GM12878 (cell line): ENCODE results near the gene CDK5R1. TPM values are rescaled to one million over a fixed set of nuclear protein-coding genes. Genes with fewer than 3 reads are reported as not detected.

ENCODE experiments used
- ATAC-seq: fragments of 200-7000 bp; cut with Tn5 transposase; 3 replicates; pipeline ENCODE4 v1.9.1; 2020; ENCODE audit warnings: mild to moderate bottlenecking, moderate library complexity
- BruUV-seq: library from RNA; stranded (reverse); fragments of 400-500 nt; replicated peaks from 2 replicates; lab custom pipeline; 2021; lab: Mats Ljungman, UMichigan
- CTCF ChIA-PET: fragments of 300-600 bp; sonication (Branson Sonifier 250); formaldehyde crosslinking; extraction: SDS; loops from one replicate; lab custom pipeline; 2021; ENCODE audit warnings: inconsistent platforms; lab: Yijun Ruan, JAX
- POLR2A ChIA-PET: fragments of 350-600 bp; formaldehyde crosslinking; extraction: SDS; loops from one replicate; lab custom pipeline; 2021; ENCODE audit warnings: inconsistent platforms; lab: Charles Lee
- RAD21 ChIA-PET: fragments of 300-600 bp; sonication (Branson Sonifier 250); formaldehyde crosslinking; loops from one replicate; lab custom pipeline; 2023; ENCODE audit warnings: antibody characterized with exemption; ENCODE audit not compliant: unreplicated experiment; lab: Charles Lee
- SMC1A ChIA-PET: fragments of 300-600 bp; sonication (Branson Sonifier 250); formaldehyde crosslinking; loops from one replicate; lab custom pipeline; 2023; ENCODE audit not compliant: unreplicated experiment, uncharacterized antibody; lab: Charles Lee
- DNase-seq: peaks from one replicate; pipeline ENCODE4 v3.0.0-alpha.2; 2011; ENCODE audit warnings: low read depth, low spot score
- FAIRE-seq: peaks from 3 replicates; lab custom pipeline; 2011; peaks lifted over from hg19 to GRCh38; lab: Jason Lieb, UNC
- H2AFZ ChIP-seq: 2 replicates; pipeline ENCODE4 v1.6.0; 2011; ENCODE audit warnings: low read depth, low read length, control low read depth; ENCODE audit not compliant: control insufficient read depth
- H3K27ac ChIP-seq: 2 replicates; pipeline ENCODE4 v1.5.1; 2011; ENCODE audit warnings: control low read depth; ENCODE audit not compliant: control insufficient read depth, insufficient read depth
- H3K27me3 ChIP-seq, 2 experiments: replicated peaks in 1 of 2; 2 replicates each; pipeline versions ENCODE4 v1.6.0 to v1.6.1; 2011; ENCODE audit warnings: low read length in 1 of 2; ENCODE audit not compliant: control insufficient read depth in 2 of 2, insufficient read depth in 2 of 2
- H3K36me3 ChIP-seq, 2 experiments: 2 replicates each; pipeline ENCODE4 v1.5.1; 2011; ENCODE audit warnings: low read length in 1 of 2; ENCODE audit not compliant: control insufficient read depth in 2 of 2, insufficient read depth in 2 of 2
- H3K4me1 ChIP-seq: 2 replicates; pipeline ENCODE4 v1.6.1; 2011; ENCODE audit warnings: mild to moderate bottlenecking, low read length, moderate library complexity, mixed read lengths; ENCODE audit not compliant: control insufficient read depth, insufficient read depth
- H3K4me2 ChIP-seq: 2 replicates; pipeline ENCODE4 v1.6.0; 2011; ENCODE audit warnings: control low read depth; ENCODE audit not compliant: control insufficient read depth, insufficient read depth
- H3K4me3 ChIP-seq: fragments of 200-600 bp; sonication (generic); 2 replicates; pipeline ENCODE4 v1.5.1; 2016
- H3K79me2 ChIP-seq: 2 replicates; pipeline ENCODE4 v1.6.0; 2011; ENCODE audit warnings: low read length; ENCODE audit not compliant: control insufficient read depth, insufficient read depth
- H3K9ac ChIP-seq: 2 replicates; pipeline ENCODE4 v1.8.0; 2011; ENCODE audit warnings: low read length, control low read depth, mixed read lengths; ENCODE audit not compliant: control insufficient read depth, insufficient read depth
- H3K9me3 ChIP-seq: replicated peaks from 3 replicates; pipeline ENCODE4 v1.5.1; 2011; ENCODE audit warnings: mild to moderate bottlenecking, low read length; ENCODE audit not compliant: control insufficient read depth, insufficient read depth
- H4K20me1 ChIP-seq: 2 replicates; pipeline ENCODE4 v1.6.0; 2011; ENCODE audit not compliant: control insufficient read depth, insufficient read depth
- CBX5 ChIP-seq: sonication (generic); IDR thresholded peaks from 2 replicates; pipeline ENCODE4 v1.6.1; 2016; ENCODE audit warnings: low read depth, moderate library complexity, mild to moderate bottlenecking, inconsistent platforms
- CEBPB ChIP-seq, 2 experiments: fragments of 150-350 bp in 1 of 2; IDR thresholded peaks; 2 replicates each; pipeline ENCODE4 v1.6.1; 2012 to 2014; ENCODE audit warnings: low read depth in 2 of 2, low read length in 2 of 2, borderline replicate concordance in 1 of 2, inconsistent platforms in 1 of 2
- CREB1 ChIP-seq: IDR thresholded peaks from 2 replicates; pipeline ENCODE4 v1.6.1; 2012; ENCODE audit warnings: low read depth, mild to moderate bottlenecking, inconsistent platforms
- ETV6 ChIP-seq, 2 experiments: fragments of 450-650 bp in 1 of 2; IDR thresholded peaks in 1 of 2; conservative IDR thresholded peaks in 1 of 2; 2 replicates each; pipeline ENCODE4 v1.6.1; 2014; ENCODE audit warnings: antibody characterized with exemption in 1 of 2, borderline replicate concordance in 1 of 2, low read depth in 1 of 2, mild to moderate bottlenecking in 1 of 2, moderate library complexity in 1 of 2
- FOXK2 ChIP-seq: fragments of 450-650 bp; IDR thresholded peaks from 2 replicates; pipeline ENCODE4 v1.6.1; 2017; ENCODE audit warnings: mild to moderate bottlenecking, moderate library complexity
- POLR2A ChIP-seq: IDR thresholded peaks from 2 replicates; pipeline ENCODE4 v1.6.1; 2011; ENCODE audit warnings: low read depth, mild to moderate bottlenecking, low read length
- POLR2AphosphoS2 ChIP-seq: IDR thresholded peaks from 2 replicates; pipeline ENCODE4 v1.6.1; 2011; ENCODE audit warnings: low read depth, mild to moderate bottlenecking, low read length, improper control_type of control experiment, moderate library complexity
- POU2F2 ChIP-seq: IDR thresholded peaks from 3 replicates; pipeline ENCODE4 v1.6.1; 2011; ENCODE audit warnings: low read depth, mild to moderate bottlenecking, low read length, borderline replicate concordance
- SMAD1 ChIP-seq: fragments of 450-650 bp; IDR thresholded peaks from 2 replicates; pipeline ENCODE4 v1.6.1; 2018; ENCODE audit warnings: mild to moderate bottlenecking, low read depth; ENCODE audit not compliant: partially characterized antibody
- SMARCA5 ChIP-seq: fragments of 450-650 bp; IDR thresholded peaks from 2 replicates; pipeline ENCODE4 v1.6.1; 2017; ENCODE audit warnings: mild to moderate bottlenecking
- STAT1 ChIP-seq: fragments of 450-650 bp; conservative IDR thresholded peaks from 2 replicates; pipeline ENCODE4 v1.6.1; 2014; ENCODE audit warnings: antibody characterized with exemption, mild to moderate bottlenecking
- ZNF207 ChIP-seq: fragments of 450-650 bp; IDR thresholded peaks from 2 replicates; pipeline ENCODE4 v1.6.1; 2014; ENCODE audit warnings: antibody characterized with exemption, mild to moderate bottlenecking, borderline replicate concordance
- WGBS: methylation state at CpG from one replicate; pipeline ENCODE4 v1.1.6; 2016; ENCODE audit warnings: low lambda C conversion rate; ENCODE audit not compliant: insufficient replicate concordance, insufficient coverage; ENCODE audit errors: missing lambda C conversion rate; 5-methylcytosine and 5-hydroxymethylcytosine counted together
- in situ Hi-C: fragments of 300-500 bp; cut with MboI; formaldehyde crosslinking; loops from 9 replicates; pipeline ENCODE4 v1.14.3; 2018; ENCODE audit warnings: mixed read lengths
- intact Hi-C: fragments of 100-400 bp; cut with micrococcal nuclease; formaldehyde crosslinking; loops from one replicate; pipeline ENCODE4 v1.14.2; 2022; ENCODE audit not compliant: unreplicated experiment
- polyA plus RNA-seq, 11 experiments: library from polyadenylated mRNA; depleted of rRNA in 4 of 11; unstranded in 6 of 11; stranded (reverse) in 5 of 11; fragments of >200 nt; fragmentation: Nextera tagmentation in 4 of 11; fragmentation: Illumina TruSeq in 1 of 11; extraction: Ambion mirVana in 4 of 11; extraction: Trizol in 1 of 11; gene quantifications; 1 replicate in 1 of 11; 2 replicates in 10 of 11; pipeline versions ENCODE4 v1.2.1 to v1.2.3, GENCODE V29; 2011 to 2016; ENCODE audit warnings: inconsistent platforms in 2 of 11, missing spikeins in 2 of 11, low read depth in 1 of 11
- total RNA-seq, 4 experiments: library from RNA; depleted of rRNA in 3 of 4; stranded (reverse); fragments of >200 nt in 3 of 4; fragmentation: Illumina TruSeq in 1 of 4; extraction: Trizol in 1 of 4; gene quantifications; 2 replicates each; pipeline versions ENCODE4 v1.2.1 to v1.2.3, GENCODE V29; 2013 to 2021
- TF ChIP-seq, protein P1 (sequence below): fragments of 450-650 bp; conservative IDR thresholded peaks from 2 replicates; pipeline ENCODE4 v1.6.1; 2017; ENCODE audit warnings: mild to moderate bottlenecking, moderate library complexity
- TF ChIP-seq, protein P2 (sequence below): IDR thresholded peaks from 2 replicates; pipeline ENCODE4 v1.6.1; 2011; ENCODE audit warnings: borderline replicate concordance, low read depth, mild to moderate bottlenecking, moderate library complexity, mixed read lengths, low read length; ENCODE audit not compliant: insufficient read depth; ENCODE audit errors: extremely low read length
- TF ChIP-seq, protein P3 (sequence below): IDR thresholded peaks from 2 replicates; pipeline ENCODE4 v1.6.1; 2011; ENCODE audit warnings: borderline replicate concordance, low read depth, mild to moderate bottlenecking, moderate library complexity, low read length; ENCODE audit not compliant: insufficient read depth, poor library complexity, severe bottlenecking

Gene CDK5R1
- total and polyA plus RNA-seq, 10 of the 15 experiments (the other 5 are each of a cell fraction or from before 2014, with no cell fraction given) = 1.1 to 28.3 (median 12.2) TPM

DNA sequence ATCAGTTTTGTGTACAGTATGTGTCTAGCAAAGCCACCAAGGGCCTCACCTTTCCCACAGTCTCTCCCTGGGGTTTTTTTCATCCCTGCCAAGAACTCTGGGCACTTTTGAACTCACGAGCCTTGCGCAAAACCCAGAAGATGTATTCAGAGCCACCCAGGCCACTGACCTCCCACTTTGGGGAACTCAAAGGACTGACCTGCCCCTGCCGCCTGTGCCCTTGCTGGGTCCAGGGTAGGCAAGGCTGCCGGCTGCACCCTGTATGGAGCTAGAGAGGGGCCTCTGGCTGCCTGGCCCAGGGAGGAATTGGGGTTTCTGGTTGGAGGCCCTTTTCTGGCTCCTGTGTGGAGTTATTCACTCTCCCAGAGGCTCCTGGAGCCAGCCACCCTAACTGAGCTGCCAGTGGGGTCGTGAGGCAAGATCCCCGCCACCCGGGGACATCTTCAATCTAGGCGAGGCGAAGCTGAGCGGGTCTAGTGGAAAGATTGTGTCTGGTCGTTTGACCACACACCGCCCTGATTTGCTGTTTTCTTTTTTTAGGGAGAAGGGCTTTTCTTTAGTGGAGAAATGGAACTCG is 1.9 kb downstream of the CDK5R1 start:
- TF ChIP-seq STAT1 (no peak), POLR2AphosphoS2 (0 out of 2 replicates have a peak, but pooled peaks have one; percentile 2), SMARCA5 (no peak), ETV6 (conservative IDR thresholded peaks at IDR 0.05 in 1 of 2, IDR thresholded peaks at IDR 0.05 in 1 of 2; ENCODE audit: borderline replicate concordance in 1 of 2, low read depth in 1 of 2) (no peak), CEBPB (IDR thresholded peaks at IDR 0.05; ENCODE audit: borderline replicate concordance in 1 of 2, low read depth in 2 of 2, low read length in 2 of 2) (no peak), CREB1 (no peak), POLR2A (peak; percentile 16; the same call in 1 of the 2 replicates), ZNF207 (no peak), FOXK2 (no peak), CBX5 (no peak), POU2F2 (0 out of 3 replicates have a peak, but pooled peaks have one; percentile 1), SMAD1 (no peak)
- TF ChIP-seq, protein P1, sequence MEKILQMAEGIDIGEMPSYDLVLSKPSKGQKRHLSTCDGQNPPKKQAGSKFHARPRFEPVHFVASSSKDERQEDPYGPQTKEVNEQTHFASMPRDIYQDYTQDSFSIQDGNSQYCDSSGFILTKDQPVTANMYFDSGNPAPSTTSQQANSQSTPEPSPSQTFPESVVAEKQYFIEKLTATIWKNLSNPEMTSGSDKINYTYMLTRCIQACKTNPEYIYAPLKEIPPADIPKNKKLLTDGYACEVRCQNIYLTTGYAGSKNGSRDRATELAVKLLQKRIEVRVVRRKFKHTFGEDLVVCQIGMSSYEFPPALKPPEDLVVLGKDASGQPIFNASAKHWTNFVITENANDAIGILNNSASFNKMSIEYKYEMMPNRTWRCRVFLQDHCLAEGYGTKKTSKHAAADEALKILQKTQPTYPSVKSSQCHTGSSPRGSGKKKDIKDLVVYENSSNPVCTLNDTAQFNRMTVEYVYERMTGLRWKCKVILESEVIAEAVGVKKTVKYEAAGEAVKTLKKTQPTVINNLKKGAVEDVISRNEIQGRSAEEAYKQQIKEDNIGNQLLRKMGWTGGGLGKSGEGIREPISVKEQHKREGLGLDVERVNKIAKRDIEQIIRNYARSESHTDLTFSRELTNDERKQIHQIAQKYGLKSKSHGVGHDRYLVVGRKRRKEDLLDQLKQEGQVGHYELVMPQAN = no peak
- TF ChIP-seq, protein P2, sequence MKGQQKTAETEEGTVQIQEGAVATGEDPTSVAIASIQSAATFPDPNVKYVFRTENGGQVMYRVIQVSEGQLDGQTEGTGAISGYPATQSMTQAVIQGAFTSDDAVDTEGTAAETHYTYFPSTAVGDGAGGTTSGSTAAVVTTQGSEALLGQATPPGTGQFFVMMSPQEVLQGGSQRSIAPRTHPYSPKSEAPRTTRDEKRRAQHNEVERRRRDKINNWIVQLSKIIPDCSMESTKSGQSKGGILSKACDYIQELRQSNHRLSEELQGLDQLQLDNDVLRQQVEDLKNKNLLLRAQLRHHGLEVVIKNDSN = no peak
- TF ChIP-seq, protein P3, sequence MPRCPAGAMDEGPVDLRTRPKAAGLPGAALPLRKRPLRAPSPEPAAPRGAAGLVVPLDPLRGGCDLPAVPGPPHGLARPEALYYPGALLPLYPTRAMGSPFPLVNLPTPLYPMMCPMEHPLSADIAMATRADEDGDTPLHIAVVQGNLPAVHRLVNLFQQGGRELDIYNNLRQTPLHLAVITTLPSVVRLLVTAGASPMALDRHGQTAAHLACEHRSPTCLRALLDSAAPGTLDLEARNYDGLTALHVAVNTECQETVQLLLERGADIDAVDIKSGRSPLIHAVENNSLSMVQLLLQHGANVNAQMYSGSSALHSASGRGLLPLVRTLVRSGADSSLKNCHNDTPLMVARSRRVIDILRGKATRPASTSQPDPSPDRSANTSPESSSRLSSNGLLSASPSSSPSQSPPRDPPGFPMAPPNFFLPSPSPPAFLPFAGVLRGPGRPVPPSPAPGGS = no peak
- ChIA-PET CTCF (interaction anchor here (0.6 to 9.5 kb wide), 15 partner anchors 15 to 266 kb away, joined by 3 to 132 read pairs (median 7); no protein-coding TSS in a partner anchor), SMC1A (interaction anchor here (0.8 to 11.9 kb wide), 20 partner anchors 9 to 170 kb away, joined by 3 to 286 read pairs (median 4); partner anchors contain the start of gene PSMD11), RAD21 (interaction anchor here (0.7 to 16.4 kb wide), 18 partner anchors 15 to 388 kb away, joined by 3 to 543 read pairs (median 5); partner anchors contain the start of genes MYO1D and PSMD11), POLR2A (interaction anchor here (0.6 to 12.5 kb wide), 9 partner anchors 23 to 114 kb away, joined by 3 to 308 read pairs (median 7); no protein-coding TSS in a partner anchor)
- no TSS peak for BruUV-seq
- peak overlapping the region; percentile 96 for H3K4me2 ChIP-seq
- ATAC-seq = peak; percentile 6; the same call in 2 of the 3 replicates
- peaks cover 49% of the 10 kb centered on the region for H3K79me2 ChIP-seq
- no peaks in the 10 kb centered on the region for H4K20me1 ChIP-seq
- peak overlapping the region; percentile 79 for H3K9ac ChIP-seq
- peak overlapping the region; percentile 81 for H3K27ac ChIP-seq
- H3K4me1 ChIP-seq = peaks cover 31% of the 10 kb centered on the region
- H2AFZ ChIP-seq = no peak overlapping the region
- 5% methylated on average over 13 of the region's 13 CpGs for WGBS
- in situ Hi-C loops = no loop called here
- FAIRE-seq = no peak
- H3K4me3 ChIP-seq = peak overlapping the region; percentile 92
- H3K9me3 ChIP-seq = no peaks in the 10 kb centered on the region
- DNase-seq = no peak
- H3K27me3 ChIP-seq = no peaks in the 10 kb centered on the region
- H3K36me3 ChIP-seq = peaks cover 10 to 15% of the 10 kb centered on the region in 2 experiments; a peak in 3 of 4 replicates
- intact Hi-C loops = loop anchor here (1.0 kb wide), 1 partner anchor 36 kb away; no protein-coding TSS in a partner anchor
